ENCODE results near the gene ELF4.

DNA sequence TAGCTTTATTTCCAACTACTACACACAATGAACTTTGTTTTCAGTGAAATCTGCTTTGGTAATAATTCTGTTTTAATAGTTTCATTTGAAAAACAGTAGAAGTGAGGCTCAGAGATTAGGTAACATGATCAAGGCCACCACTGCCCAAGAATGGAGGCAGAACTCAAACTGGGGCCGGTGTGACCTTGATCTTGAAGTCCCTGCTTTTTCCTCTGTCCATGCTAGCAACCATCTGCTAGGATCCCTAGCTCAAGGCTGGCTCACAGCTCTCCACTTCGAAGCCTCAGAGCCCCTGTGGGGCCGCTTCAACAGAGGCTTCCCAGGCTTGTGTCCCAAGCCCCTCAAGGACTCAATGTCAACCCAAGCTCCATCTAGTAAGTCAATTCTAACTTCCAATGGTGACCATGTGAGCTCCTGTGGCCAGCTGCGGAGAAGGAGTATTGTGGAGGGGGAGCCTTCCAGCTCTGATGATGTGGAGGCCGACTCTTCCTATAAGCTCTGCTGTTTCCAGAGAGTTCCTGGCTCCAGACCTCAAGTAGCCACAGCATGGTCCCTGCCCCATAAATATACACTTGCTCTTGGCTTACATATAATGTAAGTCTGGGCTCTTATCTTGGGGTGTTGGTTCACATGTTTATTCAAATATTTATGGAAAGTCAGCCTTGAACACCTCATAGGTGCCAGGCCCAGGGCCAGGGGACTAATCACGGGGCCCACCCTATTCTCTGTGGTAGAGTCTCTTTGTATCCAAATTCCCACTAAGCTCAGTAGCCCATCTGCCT is 14.9 kb downstream of the ELF4 start:
- TF ChIP-seq, protein P1, sequence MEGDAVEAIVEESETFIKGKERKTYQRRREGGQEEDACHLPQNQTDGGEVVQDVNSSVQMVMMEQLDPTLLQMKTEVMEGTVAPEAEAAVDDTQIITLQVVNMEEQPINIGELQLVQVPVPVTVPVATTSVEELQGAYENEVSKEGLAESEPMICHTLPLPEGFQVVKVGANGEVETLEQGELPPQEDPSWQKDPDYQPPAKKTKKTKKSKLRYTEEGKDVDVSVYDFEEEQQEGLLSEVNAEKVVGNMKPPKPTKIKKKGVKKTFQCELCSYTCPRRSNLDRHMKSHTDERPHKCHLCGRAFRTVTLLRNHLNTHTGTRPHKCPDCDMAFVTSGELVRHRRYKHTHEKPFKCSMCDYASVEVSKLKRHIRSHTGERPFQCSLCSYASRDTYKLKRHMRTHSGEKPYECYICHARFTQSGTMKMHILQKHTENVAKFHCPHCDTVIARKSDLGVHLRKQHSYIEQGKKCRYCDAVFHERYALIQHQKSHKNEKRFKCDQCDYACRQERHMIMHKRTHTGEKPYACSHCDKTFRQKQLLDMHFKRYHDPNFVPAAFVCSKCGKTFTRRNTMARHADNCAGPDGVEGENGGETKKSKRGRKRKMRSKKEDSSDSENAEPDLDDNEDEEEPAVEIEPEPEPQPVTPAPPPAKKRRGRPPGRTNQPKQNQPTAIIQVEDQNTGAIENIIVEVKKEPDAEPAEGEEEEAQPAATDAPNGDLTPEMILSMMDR (conservative IDR thresholded peaks at IDR 0.05; ENCODE audit: low read depth in 2 of 2), result no peak
- TF ChIP-seq POLR2AphosphoS5 (IDR thresholded peaks at IDR 0.05; ENCODE audit: low read depth) (no peak), REST (IDR thresholded peaks at IDR 0.05; ENCODE audit: unreplicated experiment) (no peak), EZH2phosphoT487 (IDR thresholded peaks at IDR 0.05; ENCODE audit: unreplicated experiment) (no peak), ETS1 (IDR thresholded peaks at IDR 0.05) (no peak), ZNF331 (CRISPR knock-in tag; IDR thresholded peaks at IDR 0.05; ENCODE audit: low read depth) (no peak), EZH2 (IDR thresholded peaks at IDR 0.05; ENCODE audit: low read depth, unreplicated experiment) (no peak), JUNB (IDR thresholded peaks at IDR 0.05; ENCODE audit: unreplicated experiment) (no peak), CREB1 (CRISPR knock-in tag; IDR thresholded peaks at IDR 0.05; ENCODE audit: low read depth) (no peak)
- TF ChIP-seq, protein P2, sequence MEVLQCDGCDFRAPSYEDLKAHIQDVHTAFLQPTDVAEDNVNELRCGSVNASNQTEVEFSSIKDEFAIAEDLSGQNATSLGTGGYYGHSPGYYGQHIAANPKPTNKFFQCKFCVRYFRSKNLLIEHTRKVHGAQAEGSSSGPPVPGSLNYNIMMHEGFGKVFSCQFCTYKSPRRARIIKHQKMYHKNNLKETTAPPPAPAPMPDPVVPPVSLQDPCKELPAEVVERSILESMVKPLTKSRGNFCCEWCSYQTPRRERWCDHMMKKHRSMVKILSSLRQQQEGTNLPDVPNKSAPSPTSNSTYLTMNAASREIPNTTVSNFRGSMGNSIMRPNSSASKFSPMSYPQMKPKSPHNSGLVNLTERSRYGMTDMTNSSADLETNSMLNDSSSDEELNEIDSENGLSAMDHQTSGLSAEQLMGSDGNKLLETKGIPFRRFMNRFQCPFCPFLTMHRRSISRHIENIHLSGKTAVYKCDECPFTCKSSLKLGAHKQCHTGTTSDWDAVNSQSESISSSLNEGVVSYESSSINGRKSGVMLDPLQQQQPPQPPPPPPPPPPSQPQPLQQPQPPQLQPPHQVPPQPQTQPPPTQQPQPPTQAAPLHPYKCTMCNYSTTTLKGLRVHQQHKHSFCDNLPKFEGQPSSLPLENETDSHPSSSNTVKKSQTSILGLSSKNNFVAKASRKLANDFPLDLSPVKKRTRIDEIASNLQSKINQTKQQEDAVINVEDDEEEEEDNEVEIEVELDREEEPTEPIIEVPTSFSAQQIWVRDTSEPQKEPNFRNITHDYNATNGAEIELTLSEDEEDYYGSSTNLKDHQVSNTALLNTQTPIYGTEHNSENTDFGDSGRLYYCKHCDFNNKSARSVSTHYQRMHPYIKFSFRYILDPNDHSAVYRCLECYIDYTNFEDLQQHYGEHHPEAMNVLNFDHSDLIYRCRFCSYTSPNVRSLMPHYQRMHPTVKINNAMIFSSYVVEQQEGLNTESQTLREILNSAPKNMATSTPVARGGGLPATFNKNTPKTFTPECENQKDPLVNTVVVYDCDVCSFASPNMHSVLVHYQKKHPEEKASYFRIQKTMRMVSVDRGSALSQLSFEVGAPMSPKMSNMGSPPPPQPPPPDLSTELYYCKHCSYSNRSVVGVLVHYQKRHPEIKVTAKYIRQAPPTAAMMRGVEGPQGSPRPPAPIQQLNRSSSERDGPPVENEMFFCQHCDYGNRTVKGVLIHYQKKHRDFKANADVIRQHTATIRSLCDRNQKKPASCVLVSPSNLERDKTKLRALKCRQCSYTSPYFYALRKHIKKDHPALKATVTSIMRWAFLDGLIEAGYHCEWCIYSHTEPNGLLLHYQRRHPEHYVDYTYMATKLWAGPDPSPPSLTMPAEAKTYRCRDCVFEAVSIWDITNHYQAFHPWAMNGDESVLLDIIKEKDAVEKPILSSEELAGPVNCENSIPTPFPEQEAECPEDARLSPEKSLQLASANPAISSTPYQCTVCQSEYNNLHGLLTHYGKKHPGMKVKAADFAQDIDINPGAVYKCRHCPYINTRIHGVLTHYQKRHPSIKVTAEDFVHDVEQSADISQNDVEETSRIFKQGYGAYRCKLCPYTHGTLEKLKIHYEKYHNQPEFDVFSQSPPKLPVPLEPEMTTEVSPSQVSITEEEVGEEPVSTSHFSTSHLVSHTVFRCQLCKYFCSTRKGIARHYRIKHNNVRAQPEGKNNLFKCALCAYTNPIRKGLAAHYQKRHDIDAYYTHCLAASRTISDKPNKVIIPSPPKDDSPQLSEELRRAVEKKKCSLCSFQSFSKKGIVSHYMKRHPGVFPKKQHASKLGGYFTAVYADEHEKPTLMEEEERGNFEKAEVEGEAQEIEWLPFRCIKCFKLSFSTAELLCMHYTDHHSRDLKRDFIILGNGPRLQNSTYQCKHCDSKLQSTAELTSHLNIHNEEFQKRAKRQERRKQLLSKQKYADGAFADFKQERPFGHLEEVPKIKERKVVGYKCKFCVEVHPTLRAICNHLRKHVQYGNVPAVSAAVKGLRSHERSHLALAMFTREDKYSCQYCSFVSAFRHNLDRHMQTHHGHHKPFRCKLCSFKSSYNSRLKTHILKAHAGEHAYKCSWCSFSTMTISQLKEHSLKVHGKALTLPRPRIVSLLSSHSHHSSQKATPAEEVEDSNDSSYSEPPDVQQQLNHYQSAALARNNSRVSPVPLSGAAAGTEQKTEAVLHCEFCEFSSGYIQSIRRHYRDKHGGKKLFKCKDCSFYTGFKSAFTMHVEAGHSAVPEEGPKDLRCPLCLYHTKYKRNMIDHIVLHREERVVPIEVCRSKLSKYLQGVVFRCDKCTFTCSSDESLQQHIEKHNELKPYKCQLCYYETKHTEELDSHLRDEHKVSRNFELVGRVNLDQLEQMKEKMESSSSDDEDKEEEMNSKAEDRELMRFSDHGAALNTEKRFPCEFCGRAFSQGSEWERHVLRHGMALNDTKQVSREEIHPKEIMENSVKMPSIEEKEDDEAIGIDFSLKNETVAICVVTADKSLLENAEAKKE (CRISPR knock-in tag; IDR thresholded peaks at IDR 0.05), result no peak
